ENCODE measurements around the gene MFGE8. TPM values are rescaled to one million over a fixed set of nuclear protein-coding genes. Genes with fewer than 3 reads are reported as not detected.

MFGE8 gene
- total RNA-seq, 1 experiment from 2014 or later: 254 TPM

DNA sequence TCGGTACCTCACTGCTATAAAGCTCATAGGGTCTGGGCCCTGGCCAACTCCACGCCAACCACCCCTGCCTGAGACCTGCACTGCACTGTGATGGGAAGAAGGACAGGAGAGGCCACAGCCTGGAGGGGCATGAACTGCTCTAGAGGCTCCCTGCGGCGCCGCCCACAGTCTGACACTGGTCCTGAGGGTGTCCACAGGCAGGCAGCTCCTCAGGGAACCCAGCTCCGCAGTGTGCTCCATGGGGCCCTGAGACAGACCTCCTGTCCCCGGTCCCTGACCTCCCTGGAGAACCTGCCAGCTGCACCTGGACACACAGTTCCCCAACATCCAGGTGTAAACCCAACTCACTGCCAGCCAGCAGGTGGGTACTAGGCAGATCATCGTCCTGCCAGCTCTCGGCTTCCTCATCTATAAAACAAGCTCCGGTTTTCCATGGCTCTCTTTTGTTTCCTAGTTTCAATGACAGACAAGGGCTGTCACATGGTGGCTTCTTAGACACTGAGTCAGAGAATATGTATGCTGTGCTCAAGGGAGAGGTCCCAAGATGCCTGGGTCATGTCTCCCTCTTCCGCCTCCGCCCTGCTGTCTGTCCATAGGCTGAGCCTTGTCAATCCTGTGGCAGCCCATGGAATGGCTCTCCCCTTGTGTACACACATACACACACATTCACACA is 12.7 kb downstream of the MFGE8 start:
- DNase-seq (ENCODE audit: unreplicated experiment): no peak
- BruUV-seq (replicated peaks): no TSS peak
- CTCF ChIA-PET: interaction anchor here (0.6 to 0.9 kb wide), 4 partner anchors 28 to 242 kb away, joined by 3 to 4 read pairs (median 4); no protein-coding TSS in a partner anchor

GRCh38 chr15:88899251-88899650 is 13.9 kb downstream of the MFGE8 start:
- no peak for TF ChIP-seq CTCF (IDR thresholded peaks at IDR 0.05; ENCODE audit: unreplicated experiment)
- no peak for DNase-seq (ENCODE audit: unreplicated experiment)
- Mint-ChIP-seq H3K27me3 (ENCODE audit: insufficient read depth, unreplicated experiment) (no peaks in the 10 kb centered on the region), H3K27ac (ENCODE audit: low read depth, unreplicated experiment) (no peak overlapping the region), H3K9me3 (ENCODE audit: unreplicated experiment) (no peaks in the 10 kb centered on the region), H3K36me3 (ENCODE audit: insufficient read depth, unreplicated experiment) (peaks cover 70% of the 10 kb centered on the region), H3K4me3 (ENCODE audit: unreplicated experiment) (no peak overlapping the region), H3K4me1 (ENCODE audit: insufficient read depth, unreplicated experiment) (peaks cover 19% of the 10 kb centered on the region)
- BruUV-seq (replicated peaks): no TSS peak
- intact Hi-C loops (cut with micrococcal nuclease): loop anchor here (10.0 kb wide), 1 partner anchor 94 kb away; the partner anchor contains the start of gene ACAN
- ChIA-PET POLR2A (interaction anchor here (0.7 kb wide), 1 partner anchor 13 kb away, joined by 4 read pairs; no protein-coding TSS in a partner anchor), CTCF (no interaction called here)

More for the DNA sequence above, 12.7 kb downstream of the MFGE8 start:
- TF ChIP-seq CTCF (IDR thresholded peaks at IDR 0.05; ENCODE audit: unreplicated experiment): no peak
- Mint-ChIP-seq H3K36me3 (ENCODE audit: insufficient read depth, unreplicated experiment) (peaks cover 81% of the 10 kb centered on the region), H3K9me3 (ENCODE audit: unreplicated experiment) (no peaks in the 10 kb centered on the region), H3K4me3 (ENCODE audit: unreplicated experiment) (no peak overlapping the region), H3K27me3 (ENCODE audit: insufficient read depth, unreplicated experiment) (no peaks in the 10 kb centered on the region), H3K4me1 (ENCODE audit: insufficient read depth, unreplicated experiment) (peaks cover 26% of the 10 kb centered on the region), H3K27ac (ENCODE audit: low read depth, unreplicated experiment) (peak overlapping the region; percentile 1)
- POLR2A ChIA-PET: interaction anchor here (0.7 to 1.0 kb wide), 3 partner anchors 11 to 241 kb away, joined by 3 to 5 read pairs (median 3); no protein-coding TSS in a partner anchor
- intact Hi-C loops (cut with micrococcal nuclease): no loop called here

DNA sequence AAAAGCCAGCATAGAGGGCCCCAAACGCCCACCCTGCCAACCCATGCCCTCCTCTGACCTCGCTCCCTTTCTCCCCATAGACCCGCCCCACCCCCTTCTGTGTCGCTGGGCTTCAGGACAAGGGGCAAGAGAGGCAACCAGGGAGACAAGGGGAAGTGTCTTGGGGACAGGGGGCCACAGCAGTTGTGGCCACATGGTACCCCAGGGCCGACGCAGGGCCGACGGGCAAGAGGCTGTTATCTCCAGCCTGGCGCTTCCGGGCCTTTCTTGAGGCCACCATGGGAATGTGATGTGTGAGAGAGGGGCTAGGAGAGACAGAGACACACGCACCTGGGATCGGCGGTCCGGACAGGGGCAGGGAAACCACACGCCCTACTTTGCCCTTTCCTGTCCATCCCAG is 14.4 kb downstream of the MFGE8 start:
- BruUV-seq (replicated peaks): TSS peak; percentile 89
- ChIA-PET POLR2A (interaction anchor here (0.6 to 1.4 kb wide), 2 partner anchors 16 to 39 kb away, joined by 3 to 4 read pairs; no protein-coding TSS in a partner anchor), CTCF (interaction anchor here (0.8 to 2.0 kb wide), 4 partner anchors 9 to 240 kb away, joined by 3 to 7 read pairs (median 4); no protein-coding TSS in a partner anchor)
- Mint-ChIP-seq H3K9me3 (ENCODE audit: unreplicated experiment) (no peaks in the 10 kb centered on the region), H3K27ac (ENCODE audit: low read depth, unreplicated experiment) (no peak overlapping the region), H3K36me3 (ENCODE audit: insufficient read depth, unreplicated experiment) (peaks cover 69% of the 10 kb centered on the region), H3K27me3 (ENCODE audit: insufficient read depth, unreplicated experiment) (no peaks in the 10 kb centered on the region), H3K4me1 (ENCODE audit: insufficient read depth, unreplicated experiment) (peaks cover 19% of the 10 kb centered on the region), H3K4me3 (ENCODE audit: unreplicated experiment) (no peak overlapping the region)
- TF ChIP-seq CTCF (IDR thresholded peaks at IDR 0.05; ENCODE audit: unreplicated experiment): no peak
- intact Hi-C loops (cut with micrococcal nuclease): loop anchor here (10.0 kb wide), 1 partner anchor 94 kb away; the partner anchor contains the start of gene ACAN
- no peak for DNase-seq (ENCODE audit: unreplicated experiment)

GRCh38 chr15:88897456-88898194 is 15.6 kb downstream of the MFGE8 start:
- peak; percentile 79 for DNase-seq (ENCODE audit: unreplicated experiment)
- Mint-ChIP-seq H3K27me3 (ENCODE audit: insufficient read depth, unreplicated experiment) (no peaks in the 10 kb centered on the region), H3K4me1 (ENCODE audit: insufficient read depth, unreplicated experiment) (peaks cover 19% of the 10 kb centered on the region), H3K27ac (ENCODE audit: low read depth, unreplicated experiment) (peak overlapping the region; percentile 46), H3K4me3 (ENCODE audit: unreplicated experiment) (no peak overlapping the region), H3K9me3 (ENCODE audit: unreplicated experiment) (no peaks in the 10 kb centered on the region), H3K36me3 (ENCODE audit: insufficient read depth, unreplicated experiment) (peaks cover 59% of the 10 kb centered on the region)
- ChIA-PET POLR2A (interaction anchor here (0.7 to 1.7 kb wide), 7 partner anchors 14 to 259 kb away, joined by 3 to 7 read pairs (median 4); no protein-coding TSS in a partner anchor), CTCF (interaction anchor here (0.6 to 2.0 kb wide), 19 partner anchors 10 to 1864 kb away, joined by 3 to 10 read pairs (median 4); no protein-coding TSS in a partner anchor)
- intact Hi-C loops (cut with micrococcal nuclease): loop anchor here (1.0 to 10.0 kb wide), 2 partner anchors 93 to 240 kb away; partner anchors contain the start of gene ACAN
- TF ChIP-seq CTCF (IDR thresholded peaks at IDR 0.05; ENCODE audit: unreplicated experiment): peak; percentile 45
- no TSS peak for BruUV-seq (replicated peaks)
